Activated CD4-positive, CD25-positive, alpha-beta regulatory T cell treated with anti-CD3 and anti-CD28 coated beads, Interleukin-2, amount 50 U/mL, for 16 hours (primary cell): ENCODE measurements around the gene SPC25.

Source experiments
- DNase-seq: peaks from one replicate; pipeline ENCODE4 v3.0.0-alpha.2; 2020; ENCODE audit warnings: low read depth, low spot score

Gene SPC25

DNA sequence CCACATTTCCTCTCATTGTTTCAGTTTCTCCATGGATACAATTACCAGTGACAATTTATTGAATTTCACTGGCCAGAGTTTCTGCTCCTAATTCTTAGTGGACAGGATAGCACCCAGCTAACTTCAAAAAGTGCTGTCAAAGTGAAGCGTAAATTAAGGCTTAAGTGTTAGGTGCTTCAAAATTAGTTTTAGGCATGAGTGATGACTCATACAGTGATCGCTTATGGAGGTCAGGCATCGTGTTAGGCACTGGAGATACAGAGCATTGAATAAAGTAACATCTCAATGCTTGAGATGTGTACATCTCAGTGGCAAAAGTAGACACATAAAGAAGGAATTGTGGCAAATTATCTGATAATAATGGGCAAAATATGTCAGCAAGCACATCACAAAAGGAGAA lies 47.0 kb downstream of the SPC25 start:
- no peak for DNase-seq

GRCh38 chr2:168841445-168841844 lies 48.8 kb downstream of the SPC25 start:
- no peak for DNase-seq

- DNase-seq = no peak
Observed at GRCh38 chr2:168835969-168836368, 54.3 kb downstream of the SPC25 start.

GRCh38 chr2:168831662-168832061 lies 58.6 kb downstream of the SPC25 start:
- DNase-seq = no peak

GRCh38 chr2:168830958-168831357 lies 59.3 kb downstream of the SPC25 start:
- DNase-seq = no peak

DNA sequence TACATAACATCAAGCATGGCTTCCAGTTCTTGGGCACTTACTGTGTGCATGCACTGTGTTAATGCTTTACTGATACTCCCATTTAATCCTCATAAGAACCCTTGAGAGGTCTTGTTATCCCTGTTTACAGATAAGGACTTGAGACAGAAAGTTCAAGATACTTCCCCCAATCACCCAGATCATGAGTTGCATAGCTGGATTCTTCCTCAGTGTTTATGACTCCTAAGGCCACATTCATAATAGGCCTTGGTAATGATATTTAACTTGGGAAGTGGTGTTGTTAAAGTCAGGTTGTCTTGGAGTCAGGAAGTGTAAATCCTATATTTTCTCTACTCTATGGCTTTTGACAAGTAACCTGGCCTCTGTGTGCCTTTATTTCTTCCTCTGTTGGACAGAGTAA lies 65.1 kb downstream of the SPC25 start:
- DNase-seq = no peak

DNA sequence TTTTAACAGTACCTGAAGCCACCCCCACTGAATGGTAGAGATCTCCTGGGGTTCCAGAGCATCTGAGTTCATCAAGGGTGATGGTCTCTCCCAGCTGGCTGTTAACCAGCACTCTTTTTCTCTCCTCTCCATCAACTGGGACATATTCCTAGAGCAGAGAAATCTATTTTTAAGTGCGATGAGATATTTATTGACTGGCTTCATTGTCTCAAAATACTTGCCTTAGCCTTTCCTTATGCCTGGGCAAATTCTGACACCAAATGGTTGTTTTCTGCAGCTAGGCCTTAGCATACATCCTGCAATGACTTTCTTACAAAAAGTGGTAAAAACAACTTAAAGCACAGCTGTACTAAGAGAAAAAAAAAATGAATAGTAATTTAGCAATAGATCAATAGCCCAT lies 68.2 kb downstream of the SPC25 start:
- DNase-seq = no peak

- no peak for DNase-seq
Observed at GRCh38 chr2:168821577-168821976, 68.7 kb downstream of the SPC25 start.
